Testis (tissue), 3 donors: ENCODE measurements around the gene TRIP10. TPM values are rescaled to one million over a fixed set of nuclear protein-coding genes. Genes with fewer than 3 reads are reported as not detected.

ENCODE experiments used
- DNase-seq: peaks from one replicate; pipeline ENCODE4 v3.0.0-alpha.2; 2019
- H3K27ac ChIP-seq, 2 donors: fragments of 200-600 bp; sonication (generic); one replicate each; pipeline ENCODE4 v1.5.1; 2019
- H3K27me3 ChIP-seq: fragments of 200-600 bp; sonication (generic); one replicate; pipeline ENCODE4 v1.5.1; 2019
- H3K36me3 ChIP-seq: fragments of 200-600 bp; sonication (generic); one replicate; pipeline ENCODE4 v1.5.1; 2017; ENCODE audit warnings: low read depth; ENCODE audit errors: missing control alignments
- H3K4me1 ChIP-seq: fragments of 200-600 bp; sonication (generic); one replicate; pipeline ENCODE4 v1.5.1; 2019
- H3K4me3 ChIP-seq, 2 donors: fragments of 200-600 bp; sonication (generic); one replicate each; pipeline ENCODE4 v1.5.1; 2017 to 2019
- H3K9me3 ChIP-seq: fragments of 200-600 bp; sonication (generic); one replicate; pipeline ENCODE4 v1.5.1; 2017
- CTCF ChIP-seq, 3 experiments: fragments of 450-650 bp in 2 of 3; fragments of 200-600 bp in 1 of 3; sonication (generic) in 1 of 3; IDR thresholded peaks; one replicate each; pipeline ENCODE4 v1.5.1; 2016 to 2019; ENCODE audit warnings: antibody characterized with exemption in 3 of 3, mild to moderate bottlenecking in 2 of 3, moderate library complexity in 1 of 3
- POLR2A ChIP-seq: fragments of 450-650 bp; IDR thresholded peaks from one replicate; pipeline ENCODE4 v1.6.1; 2017; ENCODE audit warnings: antibody characterized with exemption, mild to moderate bottlenecking, moderate library complexity
- WGBS, 2 donors: methylation state at CpG; one replicate each; pipeline ENCODE4 v1.1.5; 2018; 5-methylcytosine and 5-hydroxymethylcytosine counted together
- intact Hi-C: fragments of 100-400 bp; cut with DNase I; formaldehyde crosslinking; loops from one replicate; pipeline ENCODE4 v1.15.1; 2023; ENCODE audit warnings: low total_unique reads
- polyA plus RNA-seq: library from polyadenylated mRNA; stranded (reverse); fragments of 350-450 nt; fragmentation: Illumina TruSeq; extraction: RNeasy Lipid Tissue Mini Kit (QIAGEN cat#74804); gene quantifications from one replicate; pipeline ENCODE4 v1.2.3, GENCODE V29; 2014; ENCODE audit warnings: low read depth, low replicate concordance; ENCODE audit not compliant: insufficient read depth
- total RNA-seq, 2 donors: library from RNA; depleted of rRNA; stranded (reverse); fragments of >200 nt; gene quantifications; one replicate each; pipeline ENCODE4 v1.2.3, GENCODE V29; 2016

TRIP10 gene
- total and polyA plus RNA-seq, 3 donors from 2014 or later = 60.4 to 65.8 (median 62.7) TPM

- Histone ChIP-seq H3K4me1 (peaks cover 9% of the 10 kb centered on the region), H3K4me3 (no peak overlapping the region), H3K36me3 (no peaks in the 10 kb centered on the region), H3K9me3 (no peaks in the 10 kb centered on the region), H3K27ac (no peak overlapping the region), H3K27me3 (no peaks in the 10 kb centered on the region)
- intact Hi-C loops = no loop called here
- DNase-seq = peak; percentile 59
- 39 to 47% methylated on average over 13 of the region's 13 CpGs for WGBS, 2 donors
- no peak for TF ChIP-seq POLR2A
- TF ChIP-seq CTCF (IDR thresholded peaks at IDR 0.05) = no peak
These were observed 16.3 kb upstream of the TRIP10 start for GRCh38 chr19:6723108-6723618.

- intact Hi-C loops = no loop called here
- Histone ChIP-seq H3K9me3 (no peaks in the 10 kb centered on the region), H3K4me1 (peaks cover 9% of the 10 kb centered on the region), H3K36me3 (no peaks in the 10 kb centered on the region), H3K27ac (no peak overlapping the region), H3K4me3 (no peak overlapping the region), H3K27me3 (no peaks in the 10 kb centered on the region)
- TF ChIP-seq CTCF (IDR thresholded peaks at IDR 0.05) (no peak), POLR2A (no peak)
- no peak for DNase-seq
- 81 to 82% methylated on average over 5 of the region's 5 CpGs for WGBS, 2 donors
These were observed 15.7 kb upstream of the TRIP10 start for GRCh38 chr19:6723738-6724137.

GRCh38 chr19:6724631-6725492 is 14.6 kb upstream of the TRIP10 start:
- Histone ChIP-seq H3K4me1 (peaks cover 9% of the 10 kb centered on the region), H3K4me3 (no peak overlapping the region), H3K36me3 (no peaks in the 10 kb centered on the region), H3K27ac (no peak overlapping the region), H3K9me3 (no peaks in the 10 kb centered on the region), H3K27me3 (no peaks in the 10 kb centered on the region)
- DNase-seq = no peak
- 68 to 73% methylated on average over 15 of the region's 15 CpGs for WGBS, 2 donors
- TF ChIP-seq POLR2A (no peak), CTCF (IDR thresholded peaks at IDR 0.05) (no peak)
- intact Hi-C loops = no loop called here

GRCh38 chr19:6725513-6726231 is 13.8 kb upstream of the TRIP10 start:
- H3K36me3 ChIP-seq = no peaks in the 10 kb centered on the region
- H3K4me1 ChIP-seq = peaks cover 9% of the 10 kb centered on the region
- no peak overlapping the region for H3K4me3 ChIP-seq
- no peaks in the 10 kb centered on the region for H3K9me3 ChIP-seq
- DNase-seq = no peak
- 83 to 88% methylated on average over 16 of the region's 16 CpGs for WGBS, 2 donors
- intact Hi-C loops = no loop called here
- no peaks in the 10 kb centered on the region for H3K27me3 ChIP-seq
- TF ChIP-seq CTCF (IDR thresholded peaks at IDR 0.05) (no peak), POLR2A (no peak)
- H3K27ac ChIP-seq = no peak overlapping the region
